Ectodermal cell (in vitro differentiated cells): ENCODE results near the gene AAK1.

Experiments
- H3K27ac ChIP-seq: 2 replicates; pipeline ENCODE4 v1.7.0; 2013; ENCODE audit warnings: mild to moderate bottlenecking, low read depth, low read length; ENCODE audit not compliant: insufficient read depth, poor library complexity, severe bottlenecking
- H3K27me3 ChIP-seq: 2 replicates; pipeline ENCODE4 v1.7.0; 2013; ENCODE audit warnings: mild to moderate bottlenecking, low read length; ENCODE audit not compliant: insufficient read depth, control insufficient read depth, poor library complexity, severe bottlenecking
- H3K36me3 ChIP-seq: one replicate; pipeline ENCODE4 v1.7.0; 2013; ENCODE audit warnings: low read length; ENCODE audit not compliant: control insufficient read depth, insufficient read depth
- H3K4me1 ChIP-seq: one replicate; pipeline ENCODE4 v1.7.0; 2013; ENCODE audit warnings: low read length; ENCODE audit not compliant: control insufficient read depth, insufficient read depth
- H3K4me3 ChIP-seq: 2 replicates; pipeline ENCODE4 v1.7.0; 2013; ENCODE audit warnings: low read depth, low read length, control low read depth; ENCODE audit not compliant: insufficient read depth
- H3K9me3 ChIP-seq: 2 replicates; pipeline ENCODE4 v1.7.0; 2013; ENCODE audit warnings: mild to moderate bottlenecking, low read length, moderate library complexity; ENCODE audit not compliant: control insufficient read depth
- WGBS, 2 experiments: methylation state at CpG; one replicate each; pipeline ENCODE4 v1.1.7; 2013; ENCODE audit warnings: missing lambda C conversion rate in 2 of 2; 5-methylcytosine and 5-hydroxymethylcytosine counted together

Gene AAK1

GRCh38 chr2:69642709-69643601 lies 584 bp downstream of the AAK1 start:
- Histone ChIP-seq H3K27ac (peak overlapping the region; percentile 81), H3K36me3 (no peaks in the 10 kb centered on the region), H3K27me3 (no peaks in the 10 kb centered on the region), H3K9me3 (no peaks in the 10 kb centered on the region), H3K4me1 (peaks cover 38% of the 10 kb centered on the region), H3K4me3 (peak overlapping the region; percentile 92)
- WGBS, 2 experiments: 0% methylated on average over 58 of the region's 58 CpGs

- Histone ChIP-seq H3K27me3 (no peaks in the 10 kb centered on the region), H3K9me3 (no peaks in the 10 kb centered on the region), H3K4me3 (peak overlapping the region; percentile 92), H3K27ac (no peak overlapping the region), H3K36me3 (no peaks in the 10 kb centered on the region), H3K4me1 (peaks cover 41% of the 10 kb centered on the region)
- WGBS, 2 experiments: 37 to 42% methylated on average over 10 to 12 of the region's 12 CpGs
Measured at GRCh38 chr2:69641887-69642708, 1.4 kb downstream of the AAK1 start.

- H3K27me3 ChIP-seq: no peaks in the 10 kb centered on the region
- no peak overlapping the region for H3K27ac ChIP-seq
- H3K9me3 ChIP-seq: no peaks in the 10 kb centered on the region
- H3K4me1 ChIP-seq: peaks cover 41% of the 10 kb centered on the region
- 72 to 76% methylated on average over 3 of the region's 3 CpGs for WGBS, 2 experiments
- H3K36me3 ChIP-seq: no peaks in the 10 kb centered on the region
- peak overlapping the region; percentile 92 for H3K4me3 ChIP-seq
Measured at GRCh38 chr2:69641471-69641870, 2.1 kb downstream of the AAK1 start.

GRCh38 chr2:69639266-69639665 lies 4.3 kb downstream of the AAK1 start:
- H3K4me1 ChIP-seq: peaks cover 33% of the 10 kb centered on the region
- H3K4me3 ChIP-seq: no peak overlapping the region
- H3K27ac ChIP-seq: no peak overlapping the region
- no peaks in the 10 kb centered on the region for H3K36me3 ChIP-seq
- WGBS, 2 experiments: 90 to 94% methylated on average over 2 of the region's 2 CpGs
- H3K27me3 ChIP-seq: no peaks in the 10 kb centered on the region
- no peaks in the 10 kb centered on the region for H3K9me3 ChIP-seq

GRCh38 chr2:69638630-69639029 lies 4.9 kb downstream of the AAK1 start:
- no peaks in the 10 kb centered on the region for H3K9me3 ChIP-seq
- H3K4me3 ChIP-seq: no peak overlapping the region
- H3K27ac ChIP-seq: no peak overlapping the region
- H3K4me1 ChIP-seq: peaks cover 33% of the 10 kb centered on the region
- 98 to 99% methylated on average over 3 of the region's 3 CpGs for WGBS, 2 experiments
- no peaks in the 10 kb centered on the region for H3K27me3 ChIP-seq
- no peaks in the 10 kb centered on the region for H3K36me3 ChIP-seq

GRCh38 chr2:69637923-69638322 lies 5.6 kb downstream of the AAK1 start:
- H3K27ac ChIP-seq: no peak overlapping the region
- no peaks in the 10 kb centered on the region for H3K9me3 ChIP-seq
- no peaks in the 10 kb centered on the region for H3K36me3 ChIP-seq
- 79 to 82% methylated on average over 3 of the region's 3 CpGs for WGBS, 2 experiments
- no peak overlapping the region for H3K4me3 ChIP-seq
- H3K4me1 ChIP-seq: peaks cover 33% of the 10 kb centered on the region
- no peaks in the 10 kb centered on the region for H3K27me3 ChIP-seq

GRCh38 chr2:69636395-69636794 lies 7.1 kb downstream of the AAK1 start:
- Histone ChIP-seq H3K9me3 (no peaks in the 10 kb centered on the region), H3K36me3 (no peaks in the 10 kb centered on the region), H3K4me3 (no peak overlapping the region), H3K4me1 (peaks cover 24% of the 10 kb centered on the region), H3K27me3 (no peaks in the 10 kb centered on the region), H3K27ac (no peak overlapping the region)
- WGBS, 2 experiments: 91 to 92% methylated on average over 2 of the region's 2 CpGs

GRCh38 chr2:69635432-69635831 lies 8.1 kb downstream of the AAK1 start:
- WGBS, 2 experiments: 76 to 79% methylated on average over 2 to 3 of the region's 3 CpGs
- Histone ChIP-seq H3K27ac (no peak overlapping the region), H3K4me3 (no peak overlapping the region), H3K9me3 (no peaks in the 10 kb centered on the region), H3K27me3 (no peaks in the 10 kb centered on the region), H3K4me1 (peaks cover 17% of the 10 kb centered on the region), H3K36me3 (no peaks in the 10 kb centered on the region)

GRCh38 chr2:69634196-69634821 lies 9.2 kb downstream of the AAK1 start:
- Histone ChIP-seq H3K27me3 (no peaks in the 10 kb centered on the region), H3K36me3 (no peaks in the 10 kb centered on the region), H3K27ac (no peak overlapping the region), H3K4me3 (no peak overlapping the region), H3K9me3 (no peaks in the 10 kb centered on the region), H3K4me1 (peaks cover 11% of the 10 kb centered on the region)
- 93 to 97% methylated on average over 4 of the region's 4 CpGs for WGBS, 2 experiments

GRCh38 chr2:69631402-69631801 lies 12.1 kb downstream of the AAK1 start:
- Histone ChIP-seq H3K4me3 (no peak overlapping the region), H3K36me3 (no peaks in the 10 kb centered on the region), H3K27ac (no peak overlapping the region), H3K9me3 (no peaks in the 10 kb centered on the region), H3K4me1 (no peaks in the 10 kb centered on the region), H3K27me3 (no peaks in the 10 kb centered on the region)
